Neural progenitor cell (in vitro differentiated cells): ENCODE data around the gene FAM9C. TPM values are rescaled to one million over a fixed set of nuclear protein-coding genes. Genes with fewer than 3 reads are reported as not detected.

Experiments
- DNase-seq: peaks from one replicate; pipeline ENCODE4 v3.0.0-alpha.2; 2016; ENCODE audit warnings: low spot score
- H2AFZ ChIP-seq: fragments of 200-600 bp; sonication (generic); replicated peaks from 2 replicates; pipeline ENCODE4 v1.6.1; 2016; ENCODE audit warnings: antibody characterized with exemption
- H3F3A ChIP-seq: fragments of 200-600 bp; sonication (generic); 2 replicates; pipeline ENCODE4 v1.6.1; 2016; ENCODE audit warnings: antibody characterized with exemption, low read depth
- H3K27ac ChIP-seq: fragments of 200-600 bp; sonication (generic); 2 replicates; pipeline ENCODE4 v1.5.1; 2016; ENCODE audit warnings: mild to moderate bottlenecking
- H3K27me3 ChIP-seq: fragments of 200-600 bp; sonication (generic); 2 replicates; pipeline ENCODE4 v1.6.1; 2016; ENCODE audit warnings: mild to moderate bottlenecking, moderate library complexity
- H3K36me3 ChIP-seq: fragments of 200-600 bp; sonication (generic); 2 replicates; pipeline ENCODE4 v1.5.1; 2016
- H3K4me1 ChIP-seq: fragments of 200-600 bp; sonication (generic); 2 replicates; pipeline ENCODE4 v1.6.1; 2016; ENCODE audit warnings: mixed run types
- H3K4me2 ChIP-seq: fragments of 200-600 bp; sonication (generic); 2 replicates; pipeline ENCODE4 v1.6.1; 2016
- H3K4me3 ChIP-seq: fragments of 200-600 bp; sonication (generic); 2 replicates; pipeline ENCODE4 v1.5.1; 2016
- H3K79me2 ChIP-seq: fragments of 200-600 bp; sonication (generic); 2 replicates; pipeline ENCODE4 v1.6.1; 2016; ENCODE audit warnings: low read depth
- H3K9ac ChIP-seq: fragments of 200-600 bp; sonication (generic); 2 replicates; pipeline ENCODE4 v1.6.1; 2016
- H3K9me3 ChIP-seq: fragments of 200-600 bp; sonication (generic); 2 replicates; pipeline ENCODE4 v1.5.1; 2016; ENCODE audit warnings: low read depth
- H4K20me1 ChIP-seq: fragments of 200-600 bp; sonication (generic); 2 replicates; pipeline ENCODE4 v1.6.1; 2016; ENCODE audit warnings: low read depth
- H3K27ac Mint-ChIP-seq: 3 replicates; pipeline ENCODE4 v1.8.0; 2021; ENCODE audit warnings: mixed read lengths
- H3K27me3 Mint-ChIP-seq: 2 replicates; pipeline ENCODE4 v1.8.0; 2022; ENCODE audit warnings: low read depth, mild to moderate bottlenecking, inconsistent platforms, moderate library complexity, mixed read lengths; ENCODE audit not compliant: insufficient read depth
- H3K36me3 Mint-ChIP-seq: 3 replicates; pipeline ENCODE4 v1.8.0; 2021; ENCODE audit warnings: mixed read lengths
- H3K4me1 Mint-ChIP-seq: 3 replicates; pipeline ENCODE4 v1.8.0; 2021; ENCODE audit warnings: mixed read lengths
- H3K4me3 Mint-ChIP-seq: 3 replicates; pipeline ENCODE4 v1.8.0; 2021; ENCODE audit warnings: mild to moderate bottlenecking, moderate library complexity, mixed read lengths
- H3K9me3 Mint-ChIP-seq: 3 replicates; pipeline ENCODE4 v1.8.0; 2020; ENCODE audit warnings: mixed read lengths
- EZH2 ChIP-seq: fragments of 200-600 bp; sonication (generic); IDR thresholded peaks from 2 replicates; pipeline ENCODE4 v1.6.1; 2017; ENCODE audit warnings: antibody characterized with exemption, mild to moderate bottlenecking, moderate library complexity
- EZH2phosphoT487 ChIP-seq: fragments of 200-600 bp; sonication (generic); IDR thresholded peaks from 2 replicates; pipeline ENCODE4 v1.6.1; 2017; ENCODE audit warnings: antibody characterized with exemption
- total RNA-seq: library from RNA; depleted of rRNA; stranded (reverse); fragments of >200 nt; gene quantifications from 2 replicates; pipeline ENCODE4 v1.2.3, GENCODE V29; 2015; ENCODE audit warnings: low replicate concordance
- TF ChIP-seq, protein P1 (sequence below): fragments of 200-600 bp; sonication (generic); IDR thresholded peaks from 2 replicates; pipeline ENCODE4 v1.5.1; 2017; ENCODE audit warnings: antibody characterized with exemption, mild to moderate bottlenecking

The FAM9C gene
- total RNA-seq, 1 donor from 2014 or later, result not detected

DNA sequence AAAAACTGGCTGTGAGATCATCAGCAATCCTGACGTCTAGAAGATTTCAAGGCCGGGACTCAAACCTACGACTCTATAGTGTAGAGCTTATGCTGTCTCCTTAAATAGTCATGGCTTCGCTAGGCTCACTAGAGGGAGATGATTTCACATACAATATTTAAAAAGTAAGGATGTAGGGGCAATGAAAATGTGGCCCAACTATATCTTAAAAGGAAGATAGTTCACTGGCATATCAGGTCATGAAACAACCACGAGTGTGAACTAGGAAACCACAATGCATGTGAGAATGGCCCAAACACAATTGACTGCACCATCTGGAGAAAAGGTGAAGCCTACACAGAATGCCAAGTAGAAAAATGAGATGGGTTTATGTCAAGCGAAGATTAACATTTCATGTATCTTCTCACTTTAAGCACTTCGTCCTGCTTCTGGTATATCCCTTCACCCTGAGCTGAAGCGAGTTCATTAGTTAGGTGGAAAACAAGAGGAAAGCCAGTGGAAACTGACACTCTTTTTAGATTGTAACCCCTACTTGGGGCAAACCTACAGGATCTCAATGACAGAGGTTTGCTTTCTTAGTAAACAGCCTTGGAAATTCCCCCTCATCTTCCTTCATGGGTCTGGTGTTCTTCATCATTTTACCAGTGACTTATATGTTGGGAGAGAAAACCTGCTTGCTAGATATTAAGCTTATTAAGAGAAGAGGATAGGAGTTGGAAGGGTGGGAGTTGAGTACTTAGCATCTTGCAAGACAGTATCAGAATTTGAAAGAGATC, 17.4 kb downstream of the FAM9C start:
- Histone ChIP-seq H3K9me3 (no peaks in the 10 kb centered on the region), H3K36me3 (no peaks in the 10 kb centered on the region), H3K4me3 (no peak overlapping the region), H3K9ac (no peak overlapping the region), H3K27ac (no peak overlapping the region), H3F3A (peaks cover 17% of the 10 kb centered on the region), H2AFZ (no peak overlapping the region), H3K27me3 (no peaks in the 10 kb centered on the region), H3K4me1 (peaks cover 22% of the 10 kb centered on the region), H3K79me2 (no peaks in the 10 kb centered on the region), H3K4me2 (no peak overlapping the region), H4K20me1 (no peaks in the 10 kb centered on the region)
- no peak for DNase-seq
- no peak overlapping the region for H3K4me3 Mint-ChIP-seq
- no peaks in the 10 kb centered on the region for H3K36me3 Mint-ChIP-seq
- H3K27me3 Mint-ChIP-seq, result peaks cover 2% of the 10 kb centered on the region
- H3K4me1 Mint-ChIP-seq, result peaks cover 35% of the 10 kb centered on the region
- TF ChIP-seq EZH2phosphoT487 (no peak), EZH2 (no peak)
- TF ChIP-seq, protein P1, sequence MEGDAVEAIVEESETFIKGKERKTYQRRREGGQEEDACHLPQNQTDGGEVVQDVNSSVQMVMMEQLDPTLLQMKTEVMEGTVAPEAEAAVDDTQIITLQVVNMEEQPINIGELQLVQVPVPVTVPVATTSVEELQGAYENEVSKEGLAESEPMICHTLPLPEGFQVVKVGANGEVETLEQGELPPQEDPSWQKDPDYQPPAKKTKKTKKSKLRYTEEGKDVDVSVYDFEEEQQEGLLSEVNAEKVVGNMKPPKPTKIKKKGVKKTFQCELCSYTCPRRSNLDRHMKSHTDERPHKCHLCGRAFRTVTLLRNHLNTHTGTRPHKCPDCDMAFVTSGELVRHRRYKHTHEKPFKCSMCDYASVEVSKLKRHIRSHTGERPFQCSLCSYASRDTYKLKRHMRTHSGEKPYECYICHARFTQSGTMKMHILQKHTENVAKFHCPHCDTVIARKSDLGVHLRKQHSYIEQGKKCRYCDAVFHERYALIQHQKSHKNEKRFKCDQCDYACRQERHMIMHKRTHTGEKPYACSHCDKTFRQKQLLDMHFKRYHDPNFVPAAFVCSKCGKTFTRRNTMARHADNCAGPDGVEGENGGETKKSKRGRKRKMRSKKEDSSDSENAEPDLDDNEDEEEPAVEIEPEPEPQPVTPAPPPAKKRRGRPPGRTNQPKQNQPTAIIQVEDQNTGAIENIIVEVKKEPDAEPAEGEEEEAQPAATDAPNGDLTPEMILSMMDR, result no peak
- no peaks in the 10 kb centered on the region for H3K9me3 Mint-ChIP-seq
- no peak overlapping the region for H3K27ac Mint-ChIP-seq

DNA sequence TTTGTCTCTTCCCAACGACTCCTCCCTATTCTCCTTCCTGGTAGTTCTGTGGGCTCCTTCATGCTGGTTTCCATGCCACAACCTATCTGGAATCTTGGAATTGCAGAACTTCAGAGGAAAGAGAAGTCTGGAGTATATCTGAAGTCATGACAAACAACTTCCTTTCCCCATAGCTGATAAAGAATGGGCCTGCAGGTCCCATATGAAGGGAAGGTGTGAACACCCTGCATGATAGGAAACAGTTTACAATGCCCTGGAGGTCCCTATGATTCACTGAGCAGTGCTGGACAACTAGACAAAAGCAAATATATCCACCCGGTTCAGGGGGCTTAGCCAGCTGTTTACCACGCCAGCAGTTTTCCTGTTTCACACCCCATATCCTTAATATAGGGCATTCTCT, 19.4 kb downstream of the FAM9C start:
- Mint-ChIP-seq H3K4me3 (no peak overlapping the region), H3K36me3 (no peaks in the 10 kb centered on the region), H3K9me3 (no peaks in the 10 kb centered on the region), H3K4me1 (peaks cover 18% of the 10 kb centered on the region), H3K27me3 (peaks cover 2% of the 10 kb centered on the region), H3K27ac (no peak overlapping the region)
- no peaks in the 10 kb centered on the region for H3K9me3 ChIP-seq
- TF ChIP-seq EZH2phosphoT487 (no peak), EZH2 (no peak)
- TF ChIP-seq, protein P1, result no peak
- H3K4me3 ChIP-seq, result no peak overlapping the region
- H3K79me2 ChIP-seq, result no peaks in the 10 kb centered on the region
- DNase-seq, result no peak
- no peaks in the 10 kb centered on the region for H4K20me1 ChIP-seq
- H3K4me2 ChIP-seq, result no peak overlapping the region
- no peak overlapping the region for H2AFZ ChIP-seq
- peaks cover 6% of the 10 kb centered on the region for H3F3A ChIP-seq
- no peaks in the 10 kb centered on the region for H3K36me3 ChIP-seq
- H3K27me3 ChIP-seq, result no peaks in the 10 kb centered on the region
- peaks cover 12% of the 10 kb centered on the region for H3K4me1 ChIP-seq
- no peak overlapping the region for H3K9ac ChIP-seq
- H3K27ac ChIP-seq, result no peak overlapping the region

DNA sequence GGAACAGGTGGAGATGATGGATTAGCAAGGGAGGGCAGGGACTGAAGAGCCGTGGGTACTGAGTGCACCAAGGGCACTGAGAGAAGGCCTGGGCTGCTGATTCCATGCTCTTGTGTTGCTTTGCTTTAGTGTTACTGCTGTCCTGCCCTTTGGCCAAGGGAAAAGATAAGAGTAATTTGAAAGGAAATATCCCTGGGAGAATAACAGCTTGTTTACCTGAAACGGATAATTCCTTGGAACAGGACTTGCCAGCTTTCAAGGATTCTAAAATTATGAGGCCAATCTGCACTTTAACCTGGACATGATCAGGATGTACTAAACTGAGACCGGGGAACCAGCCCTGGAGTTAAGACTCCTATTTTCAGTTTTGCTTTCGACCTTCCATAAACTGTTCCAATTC, 20.4 kb downstream of the FAM9C start:
- Histone ChIP-seq H3K79me2 (no peaks in the 10 kb centered on the region), H3F3A (no peaks in the 10 kb centered on the region), H2AFZ (no peak overlapping the region), H4K20me1 (no peaks in the 10 kb centered on the region), H3K27ac (no peak overlapping the region), H3K4me1 (peaks cover 2% of the 10 kb centered on the region), H3K4me2 (no peak overlapping the region), H3K9ac (no peak overlapping the region), H3K36me3 (no peaks in the 10 kb centered on the region), H3K9me3 (no peaks in the 10 kb centered on the region), H3K27me3 (no peaks in the 10 kb centered on the region), H3K4me3 (no peak overlapping the region)
- DNase-seq, result no peak
- no peak overlapping the region for H3K4me3 Mint-ChIP-seq
- H3K4me1 Mint-ChIP-seq, result peaks cover 8% of the 10 kb centered on the region
- no peak overlapping the region for H3K27ac Mint-ChIP-seq
- H3K9me3 Mint-ChIP-seq, result no peaks in the 10 kb centered on the region
- H3K36me3 Mint-ChIP-seq, result no peaks in the 10 kb centered on the region
- TF ChIP-seq EZH2phosphoT487 (no peak), EZH2 (no peak)
- TF ChIP-seq, protein P1, result no peak
- H3K27me3 Mint-ChIP-seq, result peaks cover 2% of the 10 kb centered on the region
